HG02852 (cell line): ENCODE results near the gene YTHDF2.
"Not testable (repeated sequence)": the region's sequence is repeated elsewhere in the genome, so short reads cannot be mapped to it uniquely, and the experiment has no call there.

Source experiments
- ATAC-seq: cut with Tn5 transposase; IDR thresholded peaks from one replicate; pipeline ENCODE4 v1.9.1; 2021; ENCODE audit warnings: mild to moderate bottlenecking, moderate library complexity; ENCODE audit not compliant: unreplicated experiment

The YTHDF2 gene

GRCh38 chr1:28758420-28758819 is 21.7 kb downstream of the YTHDF2 start:
- no peak for ATAC-seq

- ATAC-seq = no peak
These were observed 22.5 kb downstream of the YTHDF2 start for GRCh38 chr1:28759257-28759656.

- no peak for ATAC-seq
These were observed 24.4 kb downstream of the YTHDF2 start for GRCh38 chr1:28761189-28761588.

GRCh38 chr1:28766532-28767183 is 29.9 kb downstream of the YTHDF2 start:
- no peak for ATAC-seq

GRCh38 chr1:28770601-28771165 is 33.9 kb downstream of the YTHDF2 start:
- ATAC-seq = no peak

- not testable (repeated sequence) for ATAC-seq
These were observed 35.2 kb downstream of the YTHDF2 start for GRCh38 chr1:28771921-28772320.

GRCh38 chr1:28773105-28773504 is 36.4 kb downstream of the YTHDF2 start:
- ATAC-seq = no peak

GRCh38 chr1:28775121-28775942 is 38.6 kb downstream of the YTHDF2 start:
- ATAC-seq = no peak

- ATAC-seq = no peak
These were observed 39.6 kb downstream of the YTHDF2 start for GRCh38 chr1:28776341-28776740.

GRCh38 chr1:28778021-28778420 is 41.3 kb downstream of the YTHDF2 start:
- ATAC-seq = no peak

GRCh38 chr1:28779751-28780408 is 43.1 kb downstream of the YTHDF2 start:
- ATAC-seq = no peak

GRCh38 chr1:28781305-28781704 is 44.6 kb downstream of the YTHDF2 start:
- no peak for ATAC-seq

GRCh38 chr1:28782011-28782410 is 45.3 kb downstream of the YTHDF2 start:
- no peak for ATAC-seq

GRCh38 chr1:28783363-28783762 is 46.6 kb downstream of the YTHDF2 start:
- ATAC-seq = no peak

GRCh38 chr1:28789412-28789811 is 52.7 kb downstream of the YTHDF2 start:
- no peak for ATAC-seq

- ATAC-seq = no peak
These were observed 53.1 kb downstream of the YTHDF2 start for GRCh38 chr1:28789816-28790215.

- ATAC-seq = no peak
These were observed 53.8 kb downstream of the YTHDF2 start for GRCh38 chr1:28790377-28791035.

- ATAC-seq = not testable (repeated sequence)
These were observed 55.2 kb downstream of the YTHDF2 start for GRCh38 chr1:28791929-28792328.

- no peak for ATAC-seq
These were observed 55.9 kb downstream of the YTHDF2 start for GRCh38 chr1:28792644-28793121.

GRCh38 chr1:28794582-28794981 is 57.8 kb downstream of the YTHDF2 start:
- not testable (repeated sequence) for ATAC-seq
